HG02870 (cell line): ENCODE measurements around the gene ANKS1A.

Source experiments
- ATAC-seq: cut with Tn5 transposase; IDR thresholded peaks from one replicate; pipeline ENCODE4 v1.9.1; 2021; ENCODE audit warnings: mild to moderate bottlenecking, moderate library complexity; ENCODE audit not compliant: unreplicated experiment

The ANKS1A gene

DNA sequence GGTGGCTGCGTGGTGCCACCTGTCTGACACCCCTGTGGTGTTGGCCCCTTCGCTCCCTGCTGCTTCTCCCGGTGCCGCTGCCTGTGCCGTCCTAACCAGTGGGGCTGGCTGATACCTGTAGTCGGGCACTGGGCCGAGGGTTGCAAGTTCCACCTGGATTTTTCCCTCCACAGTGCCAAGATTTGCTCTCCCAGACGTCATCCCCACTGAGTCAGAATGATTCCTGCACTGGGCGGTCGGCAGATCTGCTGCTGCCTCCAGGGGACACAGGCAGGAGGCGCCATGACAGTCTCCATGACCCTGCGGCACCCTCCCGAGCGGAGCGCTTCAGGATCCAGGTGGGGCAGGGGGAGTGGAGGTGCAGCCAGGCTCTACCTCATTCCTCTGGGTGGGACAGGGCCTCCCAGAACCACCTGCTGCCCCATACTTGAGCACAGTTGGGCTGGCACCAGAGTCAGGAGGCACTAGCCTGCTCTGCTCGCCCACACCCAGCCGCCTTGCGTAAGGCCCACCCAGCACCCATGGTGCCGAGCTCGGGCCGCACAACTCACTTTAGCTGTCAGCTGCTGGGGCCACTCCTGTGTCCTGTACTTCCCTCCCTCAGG is 191.9 kb downstream of the ANKS1A start:
- no peak for ATAC-seq

DNA sequence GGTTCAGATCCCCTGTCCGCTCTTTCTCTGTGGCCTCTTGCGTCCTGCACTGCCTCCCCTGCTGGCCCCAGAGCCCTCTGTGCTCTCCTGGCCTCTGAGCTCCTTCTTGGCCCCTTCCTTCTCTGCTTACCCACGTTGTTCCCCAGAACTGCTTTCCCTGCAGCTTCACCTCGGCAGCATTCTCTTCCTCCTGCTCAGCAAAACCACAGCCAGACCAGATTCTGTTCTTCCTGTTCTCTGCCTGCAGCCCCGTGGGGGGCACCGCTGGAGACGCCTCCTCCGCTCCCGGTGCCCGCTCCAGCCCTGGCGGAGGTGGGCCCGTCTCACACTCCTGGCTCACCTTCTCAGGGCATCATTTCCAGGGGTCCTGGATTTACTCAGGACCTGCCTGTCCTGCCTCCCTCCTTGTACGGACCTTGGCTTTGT is 192.4 kb downstream of the ANKS1A start:
- no peak for ATAC-seq

- no peak for ATAC-seq
Observed at GRCh38 chr6:35082046-35082732, 193.1 kb downstream of the ANKS1A start.

DNA sequence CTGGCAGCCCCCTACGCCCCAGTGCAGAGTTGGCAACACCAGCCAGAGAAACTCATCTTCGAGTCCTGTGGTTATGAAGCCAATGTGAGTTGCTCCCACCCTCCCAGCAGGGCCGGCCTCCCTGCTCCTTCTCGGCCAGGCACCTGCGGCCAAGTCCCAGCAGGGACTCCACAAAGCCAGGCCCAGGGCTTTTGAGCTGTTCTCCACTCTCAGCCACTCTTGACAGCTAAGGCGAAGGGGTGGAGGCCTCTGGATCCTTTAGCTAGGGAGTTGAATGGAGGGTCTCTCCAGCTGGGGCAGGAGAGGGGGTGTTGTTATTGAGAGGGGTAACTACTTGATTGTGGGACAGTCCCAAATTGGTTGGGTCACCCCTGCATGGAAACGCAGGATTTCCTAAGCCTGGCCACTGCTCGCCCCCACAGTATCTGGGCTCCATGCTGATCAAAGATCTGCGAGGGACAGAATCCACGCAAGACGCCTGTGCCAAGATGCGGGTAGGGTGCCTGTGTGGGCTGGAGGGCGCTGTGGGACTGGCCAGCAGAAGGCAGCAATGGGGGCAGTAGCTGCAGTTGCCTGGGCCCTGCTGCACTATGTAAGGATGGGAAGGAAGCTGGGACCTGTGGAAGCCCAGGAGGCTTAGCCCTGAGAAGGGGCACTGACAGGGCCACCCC is 193.8 kb downstream of the ANKS1A start:
- ATAC-seq: no peak

- no peak for ATAC-seq
Observed at GRCh38 chr6:35083507-35083906, 194.5 kb downstream of the ANKS1A start.

DNA sequence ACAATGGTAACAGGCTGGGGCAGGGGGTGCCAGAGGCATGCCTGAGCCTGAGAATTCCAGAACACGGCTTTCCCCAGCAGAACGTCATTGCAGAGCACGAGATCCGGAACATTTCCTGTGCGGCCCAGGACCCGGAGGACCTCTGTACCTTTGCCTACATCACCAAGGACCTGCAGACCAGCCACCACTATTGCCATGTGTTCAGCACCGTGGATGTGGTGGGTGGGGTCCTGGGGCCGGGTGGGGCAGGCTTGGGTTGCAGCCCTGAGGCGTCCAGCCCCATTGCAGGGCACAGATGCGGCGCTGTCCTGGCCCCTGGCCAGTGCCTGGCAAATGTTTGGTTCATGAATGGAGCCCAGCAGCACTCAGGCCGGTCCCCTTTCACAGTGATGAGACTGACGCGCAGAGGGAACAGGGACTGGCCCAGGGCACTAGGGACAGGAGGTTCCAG is 195.0 kb downstream of the ANKS1A start:
- ATAC-seq: no peak

GRCh38 chr6:35084511-35085203 is 195.6 kb downstream of the ANKS1A start:
- no peak for ATAC-seq

- no peak for ATAC-seq
Observed at GRCh38 chr6:35085359-35086281, 196.6 kb downstream of the ANKS1A start.

DNA sequence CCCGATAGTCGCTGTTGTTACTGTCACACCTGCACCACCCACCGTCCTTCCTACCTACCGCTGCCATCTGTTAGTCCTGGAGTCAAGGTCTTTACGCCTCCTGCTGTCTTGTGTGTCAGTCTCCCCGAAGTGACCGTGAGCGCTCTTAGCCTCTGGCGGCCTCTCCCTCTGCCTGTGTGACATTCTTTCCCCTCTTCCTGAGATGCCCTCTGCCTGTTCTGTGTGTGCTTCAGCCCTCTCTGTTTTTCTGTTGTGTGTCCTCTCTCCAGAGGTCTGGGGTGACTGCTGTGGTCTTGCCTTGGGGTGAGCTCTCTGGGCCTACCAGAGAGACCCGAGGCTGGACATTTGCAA is 197.2 kb downstream of the ANKS1A start:
- no peak for ATAC-seq

DNA sequence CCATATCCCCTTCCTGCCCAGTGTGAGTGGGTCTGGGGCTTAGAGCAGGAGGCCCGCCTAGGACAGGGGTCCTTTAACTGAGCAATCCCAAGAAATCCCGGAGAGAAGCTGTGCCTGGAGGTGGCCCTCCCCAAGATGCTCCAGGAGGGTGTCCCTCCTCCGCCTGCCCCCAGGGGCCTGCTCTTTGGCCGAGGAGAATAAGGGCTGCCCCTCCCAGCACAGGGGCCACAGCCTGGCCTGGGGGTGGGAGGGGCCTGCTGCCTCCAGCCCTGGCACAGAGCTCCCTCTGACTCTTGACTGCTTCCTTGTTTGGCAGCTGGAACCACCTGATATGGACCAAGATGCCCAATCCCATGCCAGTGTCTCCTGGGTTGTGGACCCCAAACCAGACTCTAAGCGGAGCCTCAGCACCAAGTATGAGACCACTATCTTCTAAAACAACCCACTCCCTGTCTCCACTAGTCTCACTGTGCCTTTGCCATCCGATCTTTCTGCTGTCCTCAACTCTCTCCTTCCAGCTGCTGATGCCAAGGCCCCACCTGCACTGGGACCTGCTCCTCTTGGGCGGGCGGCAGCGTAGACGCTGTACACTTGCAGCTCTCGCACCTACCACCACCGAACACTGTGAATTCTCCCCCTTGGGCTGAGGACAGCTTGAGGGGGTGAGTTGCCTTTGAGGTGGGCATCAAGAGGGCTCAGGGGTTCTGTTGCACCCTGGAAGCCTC is 197.7 kb downstream of the ANKS1A start:
- no peak for ATAC-seq

DNA sequence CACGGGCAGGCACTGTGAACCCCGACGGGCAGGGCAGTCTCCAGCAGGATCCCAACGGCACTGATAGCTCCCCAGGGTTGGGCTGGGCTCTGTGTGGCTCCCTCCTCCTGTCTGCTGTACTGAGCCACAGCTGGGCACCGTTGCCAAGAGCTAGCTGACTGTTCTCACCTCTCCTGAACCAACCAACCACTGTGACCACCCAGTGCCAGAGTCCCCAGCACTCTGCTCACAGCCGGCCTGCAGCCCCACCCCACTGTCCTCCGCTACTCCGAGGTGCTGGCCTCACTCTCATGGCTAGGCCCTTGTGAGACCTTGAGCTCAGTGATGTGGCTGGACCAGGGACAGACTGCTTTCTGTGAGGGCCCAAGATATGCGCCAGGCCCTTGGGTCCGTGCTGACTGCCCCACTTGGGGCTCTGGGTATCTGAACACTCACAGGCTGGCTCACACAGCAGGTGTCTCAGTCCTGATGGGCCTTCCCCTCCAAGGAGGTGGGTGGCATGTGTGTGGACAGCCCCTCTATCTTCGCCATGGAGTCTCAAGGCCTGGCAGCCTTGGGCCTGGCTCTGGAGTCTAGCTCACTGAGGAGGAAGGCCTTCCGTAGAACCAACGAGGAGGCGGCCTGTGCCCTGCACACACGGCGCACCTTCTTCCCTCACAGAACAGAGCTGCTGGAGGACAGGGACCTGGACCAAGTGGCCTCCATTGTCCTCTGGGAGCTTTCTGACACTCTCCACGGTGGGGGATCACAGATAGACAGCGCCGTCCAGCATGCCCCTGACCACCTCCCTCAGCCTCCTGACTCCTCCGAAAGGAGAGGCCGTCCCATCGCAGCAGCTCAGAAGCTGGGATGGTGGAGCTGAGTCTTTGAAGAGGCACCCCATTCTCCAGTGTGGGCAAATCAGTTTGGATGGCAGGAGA is 198.6 kb downstream of the ANKS1A start:
- no peak for ATAC-seq

DNA sequence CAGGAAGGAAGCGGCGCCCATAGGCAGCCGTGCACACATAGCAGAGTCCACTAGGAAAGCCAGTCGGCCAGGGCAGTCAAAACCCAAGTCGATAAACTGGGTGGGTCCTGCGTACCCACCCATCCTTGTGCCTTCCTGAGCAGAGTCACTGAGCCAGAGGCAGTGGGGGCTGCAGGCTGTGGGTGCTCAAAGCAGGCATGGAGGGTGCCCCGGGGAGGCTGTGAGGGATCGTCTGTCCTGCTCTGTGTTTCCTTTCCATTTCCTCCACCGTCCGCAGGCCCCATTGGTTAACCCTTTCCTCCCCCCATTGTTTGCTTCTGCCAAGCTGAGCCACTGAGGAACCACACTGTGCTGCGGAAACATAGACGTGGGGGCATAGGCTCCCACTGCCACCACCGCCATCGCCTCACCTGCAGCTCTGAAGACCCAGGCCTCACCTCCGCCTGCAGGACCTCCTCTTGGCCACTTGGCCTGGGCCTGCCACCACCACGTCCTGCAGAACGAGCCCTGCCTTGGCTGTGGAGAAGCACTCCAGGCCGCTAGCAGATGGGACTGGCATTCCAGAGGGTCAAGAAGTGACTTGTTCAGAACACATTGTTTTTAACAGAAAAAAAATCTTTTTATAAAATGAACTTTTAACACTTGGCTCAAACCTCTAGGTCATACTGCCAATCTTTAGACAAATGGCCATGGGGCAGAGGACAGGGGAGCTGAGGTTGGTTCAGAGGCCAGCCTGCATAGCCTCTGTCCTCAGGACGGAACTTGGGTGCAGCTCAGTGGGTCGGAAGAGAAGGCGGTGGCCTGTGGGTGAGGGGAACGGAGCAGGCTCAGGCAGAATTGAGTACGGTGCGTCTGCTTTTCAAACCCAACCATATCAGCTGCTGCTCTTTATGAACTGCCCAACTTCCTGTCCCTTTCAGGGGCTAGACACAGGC is 199.5 kb downstream of the ANKS1A start:
- no peak for ATAC-seq

DNA sequence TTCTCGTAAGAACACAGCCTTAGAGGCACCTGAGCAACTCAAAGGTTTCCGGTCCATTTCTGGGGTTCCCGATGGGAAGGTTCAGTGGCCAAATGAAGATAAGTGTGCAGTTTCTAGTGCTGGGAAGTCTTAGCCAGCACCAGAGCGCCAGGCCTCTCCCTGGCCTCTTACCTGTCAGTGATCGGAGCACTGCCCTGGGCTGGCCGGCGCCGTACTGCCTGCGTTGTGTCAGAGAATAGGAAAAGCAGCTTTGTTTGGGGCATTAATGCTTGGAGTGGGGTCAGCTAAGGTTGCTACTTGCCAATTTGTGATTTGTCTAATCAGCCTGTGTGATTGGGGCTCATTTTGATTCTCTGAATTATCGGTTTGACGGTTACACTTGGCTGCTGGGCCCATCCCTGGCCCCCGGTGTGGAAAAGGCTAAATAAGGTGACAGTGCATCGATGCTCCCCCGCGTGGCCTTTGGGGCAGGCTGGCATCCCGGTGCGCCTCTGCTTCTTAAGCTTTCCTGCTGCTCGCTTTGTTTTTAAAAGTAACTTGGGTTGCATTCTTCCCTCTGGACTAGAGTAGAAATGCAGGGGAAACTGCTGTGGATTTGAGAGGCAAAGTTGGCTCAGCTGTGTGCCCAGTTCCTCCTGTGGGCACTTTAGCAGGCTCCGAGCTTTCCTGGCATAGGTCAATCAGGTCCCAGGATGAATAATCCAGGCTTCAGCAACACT is 200.3 kb downstream of the ANKS1A start:
- no peak for ATAC-seq

- no peak for ATAC-seq
Observed at GRCh38 chr6:35089935-35090505, 201.0 kb downstream of the ANKS1A start.

GRCh38 chr6:35090734-35091133 is 201.7 kb downstream of the ANKS1A start:
- ATAC-seq: no peak

GRCh38 chr6:35091346-35092083 is 202.5 kb downstream of the ANKS1A start:
- ATAC-seq: no peak
